IMR-90 (cell line): ENCODE data around the gene LNX1. TPM values are rescaled to one million over a fixed set of nuclear protein-coding genes. Genes with fewer than 3 reads are reported as not detected.

Experiments
- ATAC-seq: fragments of 200-7000 bp; cut with Tn5 transposase; 2 replicates; pipeline ENCODE4 v1.9.1; 2020; ENCODE audit warnings: low read depth, mild to moderate bottlenecking, moderate library complexity
- BruUV-seq: library from RNA; stranded (reverse); fragments of 400-500 nt; replicated peaks from 2 replicates; lab custom pipeline; 2021; lab: Mats Ljungman, UMichigan
- CTCF ChIA-PET: fragments of 300-600 bp; formaldehyde crosslinking; extraction: SDS; loops from one replicate; lab custom pipeline; 2021; ENCODE audit warnings: antibody characterized with exemption; lab: Yijun Ruan, JAX
- POLR2A ChIA-PET: fragments of 300-600 bp; sonication (Branson Sonifier 250); formaldehyde crosslinking; loops from one replicate; lab custom pipeline; 2022; ENCODE audit warnings: antibody characterized with exemption; ENCODE audit not compliant: unreplicated experiment; lab: Charles Lee
- DNase-seq: peaks from one replicate; pipeline ENCODE4 v3.0.0; 2013
- H2AFZ ChIP-seq: replicated peaks from 2 replicates; pipeline ENCODE3; 2013; ENCODE audit warnings: low read length, mild to moderate bottlenecking; ENCODE audit not compliant: poor library complexity
- H2AK5ac ChIP-seq: 2 replicates; pipeline ENCODE4 v1.6.1; 2013; ENCODE audit warnings: low read depth, low read length, inconsistent platforms
- H2AK9ac ChIP-seq: replicated peaks from 2 replicates; pipeline ENCODE3; 2013; ENCODE audit warnings: mild to moderate bottlenecking, low read depth, low read length, moderate library complexity; ENCODE audit not compliant: poor library complexity
- H2BK120ac ChIP-seq: 2 replicates; pipeline ENCODE4 v1.6.1; 2013; ENCODE audit warnings: low read depth, low read length, inconsistent platforms
- H2BK15ac ChIP-seq: 3 replicates; pipeline ENCODE4 v1.6.1; 2013; ENCODE audit warnings: low read depth, low read length, inconsistent platforms
- H2BK20ac ChIP-seq: 2 replicates; pipeline ENCODE4 v1.6.1; 2013; ENCODE audit warnings: low read depth, mild to moderate bottlenecking, inconsistent platforms, low read length, moderate library complexity
- H2BK5ac ChIP-seq: 2 replicates; pipeline ENCODE4 v1.6.1; 2013; ENCODE audit warnings: mild to moderate bottlenecking, low read depth, low read length, inconsistent platforms; ENCODE audit not compliant: poor library complexity, severe bottlenecking
- H3K14ac ChIP-seq: replicated peaks from 2 replicates; pipeline ENCODE4 v1.6.1; 2013; ENCODE audit warnings: low read depth, low read length, inconsistent platforms
- H3K18ac ChIP-seq: 2 replicates; pipeline ENCODE4 v1.6.1; 2013; ENCODE audit warnings: low read depth, low read length, control low read depth
- H3K23ac ChIP-seq: 2 replicates; pipeline ENCODE4 v1.6.1; 2013; ENCODE audit warnings: low read depth, low read length, inconsistent platforms
- H3K27ac ChIP-seq: 2 replicates; pipeline ENCODE4 v1.5.1; 2013; ENCODE audit warnings: mild to moderate bottlenecking, control low read depth, low read length; ENCODE audit not compliant: insufficient read depth
- H3K27me3 ChIP-seq: 2 replicates; pipeline ENCODE4 v1.6.1; 2013; ENCODE audit warnings: low read length; ENCODE audit not compliant: control insufficient read depth, insufficient read depth
- H3K36me3 ChIP-seq: 2 replicates; pipeline ENCODE4 v1.6.1; 2013; ENCODE audit warnings: low read length, mixed read lengths; ENCODE audit not compliant: control insufficient read depth, insufficient read depth
- H3K4ac ChIP-seq: 2 replicates; pipeline ENCODE4 v1.6.1; 2013; ENCODE audit warnings: low read depth, low read length, inconsistent platforms
- H3K4me1 ChIP-seq: 2 replicates; pipeline ENCODE4 v1.6.1; 2013; ENCODE audit warnings: low read length, mixed read lengths; ENCODE audit not compliant: control insufficient read depth, insufficient read depth
- H3K4me2 ChIP-seq: 2 replicates; pipeline ENCODE4 v1.6.1; 2013; ENCODE audit warnings: low read depth, mild to moderate bottlenecking, control low read depth, low read length, moderate library complexity
- H3K4me3 ChIP-seq: 2 replicates; pipeline ENCODE4 v1.5.1; 2013; ENCODE audit warnings: low read depth, mild to moderate bottlenecking, control low read depth, low read length, moderate library complexity; ENCODE audit not compliant: insufficient read depth
- H3K56ac ChIP-seq: 2 replicates; pipeline ENCODE4 v1.6.1; 2013; ENCODE audit warnings: low read length, inconsistent platforms; ENCODE audit not compliant: insufficient read depth; ENCODE audit errors: extremely low read depth
- H3K79me1 ChIP-seq, 2 experiments: 2 replicates each; pipeline ENCODE4 v1.6.1; 2013; ENCODE audit warnings: low read length in 2 of 2, inconsistent platforms in 1 of 2, low read depth in 1 of 2
- H3K9ac ChIP-seq: 2 replicates; pipeline ENCODE4 v1.6.1; 2013; ENCODE audit warnings: low read depth, low read length, control low read depth
- H3K9me1 ChIP-seq: 2 replicates; pipeline ENCODE4 v1.6.1; 2013; ENCODE audit warnings: low read length, inconsistent platforms; ENCODE audit not compliant: insufficient read depth
- H3K9me3 ChIP-seq: 2 replicates; pipeline ENCODE4 v1.6.1; 2013; ENCODE audit warnings: low read length; ENCODE audit not compliant: control insufficient read depth, insufficient read depth
- H4K20me1 ChIP-seq: 2 replicates; pipeline ENCODE4 v1.6.1; 2013; ENCODE audit warnings: low read length, inconsistent platforms; ENCODE audit not compliant: insufficient read depth
- H4K5ac ChIP-seq: 2 replicates; pipeline ENCODE4 v1.6.1; 2013; ENCODE audit warnings: mild to moderate bottlenecking, low read depth, low read length, control low read depth
- H4K8ac ChIP-seq, 2 experiments: 2 replicates each; pipeline ENCODE4 v1.6.1; 2013; ENCODE audit warnings: low read depth in 2 of 2, low read length in 2 of 2, control low read depth in 1 of 2, inconsistent platforms in 1 of 2
- H4K91ac ChIP-seq: 2 replicates; pipeline ENCODE4 v1.6.1; 2013; ENCODE audit warnings: low read depth, low read length, inconsistent platforms; ENCODE audit not compliant: insufficient read depth
- CEBPB ChIP-seq: IDR thresholded peaks from 2 replicates; pipeline ENCODE4 v1.6.1; 2012; ENCODE audit warnings: low read depth, low read length, improper control_type of control experiment
- RAD21 ChIP-seq: IDR thresholded peaks from 2 replicates; pipeline ENCODE4 v1.6.1; 2012; ENCODE audit warnings: low read length, improper control_type of control experiment
- WGBS, 2 experiments: methylation state at CpG; one replicate each; pipeline versions ENCODE4 v1.1.5 to v1.1.7; 2013; ENCODE audit warnings: missing lambda C conversion rate in 2 of 2; ENCODE audit not compliant: insufficient read length in 1 of 2; ENCODE audit errors: extremely low coverage in 2 of 2; 5-methylcytosine and 5-hydroxymethylcytosine counted together
- dilution Hi-C: fragments of 300-500 bp; cut with HindIII; formaldehyde crosslinking; loops from one replicate; pipeline ENCODE4 v1.14.3; 2018; ENCODE audit warnings: low sequenced_read_pairs; ENCODE audit not compliant: unreplicated experiment
- in situ Hi-C: fragments of 300-500 bp; cut with MboI; formaldehyde crosslinking; loops from 3 replicates; pipeline ENCODE4 v1.14.3; 2019; ENCODE audit warnings: low sequenced_read_pairs, inconsistent platforms, mixed read lengths
- intact Hi-C: fragments of 100-400 bp; cut with micrococcal nuclease; formaldehyde crosslinking; loops from 2 replicates; pipeline ENCODE4 v1.10.0; 2022
- polyA plus RNA-seq, 3 experiments: library from polyadenylated mRNA; depleted of rRNA; stranded (reverse); fragments of >200 nt; gene quantifications; 2 replicates each; pipeline ENCODE4 v1.2.3, GENCODE V29; 2012; ENCODE audit warnings: low replicate concordance in 1 of 3
- total RNA-seq: library from RNA; depleted of rRNA; stranded (reverse); fragments of >200 nt; gene quantifications from 2 replicates; pipeline ENCODE4 v1.2.3, GENCODE V29; 2012
- TF ChIP-seq, protein P1 (sequence below): fragments of 150-350 bp; IDR thresholded peaks from 2 replicates; pipeline ENCODE4 v1.6.1; 2017; ENCODE audit warnings: mild to moderate bottlenecking, antibody characterized with exemption, low read length, low read depth
- TF ChIP-seq, protein P2 (sequence below): fragments of 150-350 bp; IDR thresholded peaks from 2 replicates; pipeline ENCODE4 v1.6.1; 2016; ENCODE audit warnings: low read depth, mild to moderate bottlenecking, low read length, moderate library complexity, borderline replicate concordance

LNX1 gene
- total and polyA plus RNA-seq, 2 of the 4 experiments (the other 2 are of a cell fraction): 0.15 to 0.36 TPM

DNA sequence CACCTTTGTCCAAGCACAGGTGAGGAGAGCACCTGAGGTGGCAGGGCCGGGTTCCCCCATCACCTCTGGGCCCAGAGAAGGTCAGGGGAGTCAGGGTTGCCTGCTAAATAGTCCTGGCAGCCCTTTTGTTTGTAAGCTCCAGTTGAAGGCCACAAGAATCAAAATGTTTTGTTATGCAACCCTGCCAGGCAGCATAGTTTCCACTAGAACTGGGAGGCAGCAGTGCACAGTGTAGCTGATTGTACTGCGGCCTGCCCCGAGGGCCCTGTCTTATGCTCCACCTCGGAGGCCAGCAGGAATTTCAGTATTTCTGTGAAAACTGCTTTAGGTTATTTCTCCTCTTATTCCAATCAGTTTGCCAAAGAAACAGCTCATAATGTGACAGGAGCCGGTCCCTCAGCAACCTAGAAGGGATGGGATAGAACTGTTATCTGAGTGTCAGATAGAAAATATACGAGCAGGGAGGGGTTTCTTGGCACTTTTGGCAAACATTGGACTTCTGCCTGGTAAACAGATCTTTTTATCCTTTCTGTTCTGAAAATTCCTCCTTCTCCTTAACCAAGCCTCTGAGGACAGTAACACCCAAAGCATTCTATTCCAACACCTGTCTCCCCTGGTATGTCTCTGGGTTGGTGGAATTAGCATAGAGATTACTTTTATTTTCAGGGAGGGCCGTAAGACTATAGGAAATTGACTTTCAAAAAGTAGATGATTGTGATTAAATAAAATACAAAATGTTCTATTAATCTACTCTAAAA lies 93.6 kb downstream of the LNX1 start:
- ATAC-seq (peak; percentile 98), DNase-seq (peak; percentile 59)
- H3K79me1 ChIP-seq: no peaks in the 10 kb centered on the region
- intact Hi-C loops (loop anchor here (10.0 kb wide), 1 partner anchor 287 kb away; no protein-coding TSS in a partner anchor), in situ Hi-C loops (loop anchor here (10.0 kb wide), 1 partner anchor 727 kb away; the partner anchor contains the start of gene PDGFRA), dilution Hi-C loops (no loop called here)
- ChIA-PET CTCF (interaction anchor here (0.9 to 1.1 kb wide), 3 partner anchors 9 to 209 kb away, joined by 3 read pairs; no protein-coding TSS in a partner anchor), POLR2A (no interaction called here)
- H3K9me1 ChIP-seq: no peaks in the 10 kb centered on the region
- H3K18ac ChIP-seq: 0 out of 2 replicates have a peak overlapping the region, but pooled peaks have one; percentile 3
- H3K36me3 ChIP-seq: no peaks in the 10 kb centered on the region
- no peak overlapping the region for H2BK15ac ChIP-seq
- TF ChIP-seq RAD21 (no peak), CEBPB (peak; percentile 71)
- TF ChIP-seq, protein P1, sequence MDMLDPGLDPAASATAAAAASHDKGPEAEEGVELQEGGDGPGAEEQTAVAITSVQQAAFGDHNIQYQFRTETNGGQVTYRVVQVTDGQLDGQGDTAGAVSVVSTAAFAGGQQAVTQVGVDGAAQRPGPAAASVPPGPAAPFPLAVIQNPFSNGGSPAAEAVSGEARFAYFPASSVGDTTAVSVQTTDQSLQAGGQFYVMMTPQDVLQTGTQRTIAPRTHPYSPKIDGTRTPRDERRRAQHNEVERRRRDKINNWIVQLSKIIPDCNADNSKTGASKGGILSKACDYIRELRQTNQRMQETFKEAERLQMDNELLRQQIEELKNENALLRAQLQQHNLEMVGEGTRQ: no peak
- TF ChIP-seq, protein P2, sequence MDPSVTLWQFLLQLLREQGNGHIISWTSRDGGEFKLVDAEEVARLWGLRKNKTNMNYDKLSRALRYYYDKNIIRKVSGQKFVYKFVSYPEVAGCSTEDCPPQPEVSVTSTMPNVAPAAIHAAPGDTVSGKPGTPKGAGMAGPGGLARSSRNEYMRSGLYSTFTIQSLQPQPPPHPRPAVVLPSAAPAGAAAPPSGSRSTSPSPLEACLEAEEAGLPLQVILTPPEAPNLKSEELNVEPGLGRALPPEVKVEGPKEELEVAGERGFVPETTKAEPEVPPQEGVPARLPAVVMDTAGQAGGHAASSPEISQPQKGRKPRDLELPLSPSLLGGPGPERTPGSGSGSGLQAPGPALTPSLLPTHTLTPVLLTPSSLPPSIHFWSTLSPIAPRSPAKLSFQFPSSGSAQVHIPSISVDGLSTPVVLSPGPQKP: no peak
- no CpG with 5 or more reads among the region's 7 CpGs for WGBS, 2 experiments
- no peak overlapping the region for H3K4me3 ChIP-seq
- 0 out of 2 replicates have a peak overlapping the region, but pooled peaks have one; percentile 4 for H3K23ac ChIP-seq
- no peak overlapping the region for H3K14ac ChIP-seq
- no peak overlapping the region for H4K91ac ChIP-seq
- H3K4me2 ChIP-seq: no peak overlapping the region
- H2BK120ac ChIP-seq: peak overlapping the region; percentile 4; the same call in 1 of the 2 replicates
- H2AFZ ChIP-seq: peak overlapping the region; percentile 35
- BruUV-seq: no TSS peak
- H2BK20ac ChIP-seq: no peak overlapping the region
- peak overlapping the region; percentile 1; the same call in 1 of the 2 replicates for H3K56ac ChIP-seq
- no peak overlapping the region for H2BK5ac ChIP-seq
- H3K27ac ChIP-seq: no peak overlapping the region
- no peak overlapping the region for H2AK9ac ChIP-seq
- peaks cover 2% of the 10 kb centered on the region for H3K4me1 ChIP-seq
- H3K9me3 ChIP-seq: no peaks in the 10 kb centered on the region
- no peaks in the 10 kb centered on the region for H3K27me3 ChIP-seq
- no peak overlapping the region for H4K5ac ChIP-seq
- no peak overlapping the region for H3K9ac ChIP-seq
- no peaks in the 10 kb centered on the region for H4K20me1 ChIP-seq
- H3K4ac ChIP-seq: 0 out of 2 replicates have a peak overlapping the region, but pooled peaks have one; percentile 34
- H2AK5ac ChIP-seq: peak overlapping the region; percentile 7; the same call in 1 of the 2 replicates
- H4K8ac ChIP-seq: peak overlapping the region in 1 of 2 experiments; percentile 52; a peak in 2 of 4 replicates
